ENCODE measurements around the gene ZSCAN1.

ZSCAN1 gene

DNA sequence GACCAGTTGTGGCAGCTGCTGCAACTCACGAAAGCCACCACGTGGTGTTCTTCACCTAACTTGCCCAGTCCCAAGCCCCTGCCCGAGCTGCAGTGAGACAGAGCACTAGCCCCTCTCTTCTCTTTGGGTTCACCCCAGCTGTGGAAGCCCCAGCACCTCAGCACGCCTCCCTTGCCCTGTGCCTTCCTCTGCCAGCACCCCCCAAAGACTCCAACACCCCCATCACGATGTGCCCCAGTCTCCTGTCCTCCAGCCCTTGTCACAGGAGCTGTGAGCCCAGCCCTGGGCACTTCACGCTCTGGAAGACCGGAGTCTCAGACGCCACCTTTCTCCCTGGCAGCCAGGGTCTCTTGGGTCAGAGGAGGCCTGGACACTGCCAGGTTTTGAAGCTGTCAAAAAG is 23.0 kb downstream of the ZSCAN1 start:
- no CpG with 5 or more reads among the region's 8 CpGs for WGBS (ENCODE audit: extremely low coverage, insufficient coverage, low lambda C conversion rate)
- H2BK15ac ChIP-seq (replicated peaks; ENCODE audit: low read depth) = no peak overlapping the region
- no peaks in the 10 kb centered on the region for H3K4me1 ChIP-seq (ENCODE audit: control insufficient read depth, low read depth, low read length)

DNA sequence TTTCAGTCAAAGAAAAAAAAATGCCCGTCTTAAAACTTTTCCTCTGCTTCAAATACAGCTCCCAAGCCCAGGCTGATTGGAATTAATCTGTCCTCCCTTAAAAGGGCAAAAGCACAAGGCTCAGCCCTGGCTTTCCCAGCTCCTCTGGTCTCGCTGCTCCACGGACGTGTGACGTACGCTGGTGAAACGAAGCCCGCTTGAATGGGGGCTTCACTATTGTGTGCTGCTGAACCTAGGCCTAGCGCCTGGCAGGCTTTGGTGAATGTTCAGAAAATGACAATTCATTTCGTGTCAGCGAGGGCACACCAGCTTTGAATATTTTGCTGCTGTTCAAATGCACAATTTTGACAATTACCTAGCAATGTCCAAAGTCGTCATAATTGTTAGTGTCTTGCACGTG is 24.6 kb downstream of the ZSCAN1 start:
- peak overlapping the region; percentile 5 for H4K5ac ChIP-seq (ENCODE audit: low read length)
- H3K79me1 ChIP-seq (ENCODE audit: low read length) = no peaks in the 10 kb centered on the region
- no CpG with 5 or more reads among the region's 13 CpGs for WGBS (ENCODE audit: extremely low coverage, insufficient coverage, low lambda C conversion rate)
- no peak overlapping the region for H4K8ac ChIP-seq (ENCODE audit: low read depth, low read length)
- H3K9ac ChIP-seq (ENCODE audit: low read length) = peak overlapping the region; percentile 64
- H3K4me2 ChIP-seq (ENCODE audit: low read length) = no peak overlapping the region
- no peak overlapping the region for H3K4ac ChIP-seq (ENCODE audit: low read depth, low read length)
- H3K4me1 ChIP-seq (ENCODE audit: control insufficient read depth, low read depth, low read length) = no peaks in the 10 kb centered on the region
- no peaks in the 10 kb centered on the region for H3K36me3 ChIP-seq (ENCODE audit: control insufficient read depth, insufficient read depth, low read length)
- H2BK5ac ChIP-seq (ENCODE audit: low read length) = no peak overlapping the region
- peak overlapping the region; percentile 87 for H3K56ac ChIP-seq (ENCODE audit: low read length)
- no peak overlapping the region for H3K23ac ChIP-seq (ENCODE audit: low read length)
- H2BK120ac ChIP-seq (ENCODE audit: low read depth, low read length) = no peak overlapping the region
- H3K27me3 ChIP-seq (ENCODE audit: insufficient read depth, low read length, poor library complexity) = no peaks in the 10 kb centered on the region
- DNase-seq = no peak
- H3K18ac ChIP-seq (ENCODE audit: low read length) = no peak overlapping the region
- no peaks in the 10 kb centered on the region for H3K79me2 ChIP-seq (ENCODE audit: control insufficient read depth, insufficient read depth, low read length)
- no peak overlapping the region for H2BK15ac ChIP-seq (replicated peaks; ENCODE audit: low read depth)
- H2AK5ac ChIP-seq (ENCODE audit: low read length) = no peak overlapping the region
- no peak overlapping the region for H3K27ac ChIP-seq (ENCODE audit: low read depth, low read length)
- H3K4me3 ChIP-seq (ENCODE audit: low read length) = no peak overlapping the region

More for the DNA sequence above, 23.0 kb downstream of the ZSCAN1 start:
- Histone ChIP-seq H3K18ac (ENCODE audit: low read length) (no peak overlapping the region), H3K9ac (ENCODE audit: low read length) (no peak overlapping the region), H3K56ac (ENCODE audit: low read length) (no peak overlapping the region), H3K23ac (ENCODE audit: low read length) (no peak overlapping the region), H4K5ac (ENCODE audit: low read length) (no peak overlapping the region), H4K8ac (ENCODE audit: low read depth, low read length) (no peak overlapping the region), H3K79me2 (ENCODE audit: control insufficient read depth, insufficient read depth, low read length) (no peaks in the 10 kb centered on the region), H3K27me3 (ENCODE audit: insufficient read depth, low read length, poor library complexity) (no peaks in the 10 kb centered on the region), H3K36me3 (ENCODE audit: control insufficient read depth, insufficient read depth, low read length) (no peaks in the 10 kb centered on the region), H3K27ac (ENCODE audit: low read depth, low read length) (no peak overlapping the region), H2BK5ac (ENCODE audit: low read length) (no peak overlapping the region), H3K4me3 (ENCODE audit: low read length) (no peak overlapping the region), H3K79me1 (ENCODE audit: low read length) (no peaks in the 10 kb centered on the region), H3K4ac (ENCODE audit: low read depth, low read length) (no peak overlapping the region), H2AK5ac (ENCODE audit: low read length) (no peak overlapping the region), H3K4me2 (ENCODE audit: low read length) (no peak overlapping the region), H2BK120ac (ENCODE audit: low read depth, low read length) (no peak overlapping the region)
- no peak for DNase-seq

- H4K8ac ChIP-seq (ENCODE audit: low read depth, low read length) = peak within 1 kb of the TSS; percentile 82
- no peak within 1 kb of the TSS for H3K4me3 ChIP-seq (ENCODE audit: low read length)
- peak within 1 kb of the TSS; percentile 87 for H3K56ac ChIP-seq (ENCODE audit: low read length)
- H3K23ac ChIP-seq (ENCODE audit: low read length) = no peak within 1 kb of the TSS
- H3K79me1 ChIP-seq (ENCODE audit: low read length) = no peaks in the 10 kb centered on the region
- H3K18ac ChIP-seq (ENCODE audit: low read length) = peak within 1 kb of the TSS; percentile 85
- H2BK120ac ChIP-seq (ENCODE audit: low read depth, low read length) = peak within 1 kb of the TSS; percentile 47
- H4K5ac ChIP-seq (ENCODE audit: low read length) = peak within 1 kb of the TSS; percentile 5
- H3K4me2 ChIP-seq (ENCODE audit: low read length) = peak within 1 kb of the TSS; percentile 39
- WGBS (ENCODE audit: extremely low coverage, insufficient coverage, low lambda C conversion rate) = no CpG with 5 or more reads among the region's 62 CpGs
- H2BK5ac ChIP-seq (ENCODE audit: low read length) = no peak within 1 kb of the TSS
- peak within 1 kb of the TSS; percentile 43 for H3K4ac ChIP-seq (ENCODE audit: low read depth, low read length)
- no peaks in the 10 kb centered on the region for H3K79me2 ChIP-seq (ENCODE audit: control insufficient read depth, insufficient read depth, low read length)
- peak; percentile 96 for DNase-seq
- H2BK15ac ChIP-seq (replicated peaks; ENCODE audit: low read depth) = no peak within 1 kb of the TSS
- H3K4me1 ChIP-seq (ENCODE audit: control insufficient read depth, low read depth, low read length) = no peaks in the 10 kb centered on the region
- no peak within 1 kb of the TSS for H2AK5ac ChIP-seq (ENCODE audit: low read length)
- no peaks in the 10 kb centered on the region for H3K27me3 ChIP-seq (ENCODE audit: insufficient read depth, low read length, poor library complexity)
- no peak within 1 kb of the TSS for H3K27ac ChIP-seq (ENCODE audit: low read depth, low read length)
- peak within 1 kb of the TSS; percentile 70 for H3K9ac ChIP-seq (ENCODE audit: low read length)
- no peaks in the 10 kb centered on the region for H3K36me3 ChIP-seq (ENCODE audit: control insufficient read depth, insufficient read depth, low read length)
Observed at GRCh38 chr19:58059003-58059670, 25.3 kb downstream of the ZSCAN1 start, which contains the start of gene ZNF135. Gene ZNF135, plus strand, starts transcription at chr19:58059282. Its CDS starts 721 bp downstream, at chr19:58060003.

DNA sequence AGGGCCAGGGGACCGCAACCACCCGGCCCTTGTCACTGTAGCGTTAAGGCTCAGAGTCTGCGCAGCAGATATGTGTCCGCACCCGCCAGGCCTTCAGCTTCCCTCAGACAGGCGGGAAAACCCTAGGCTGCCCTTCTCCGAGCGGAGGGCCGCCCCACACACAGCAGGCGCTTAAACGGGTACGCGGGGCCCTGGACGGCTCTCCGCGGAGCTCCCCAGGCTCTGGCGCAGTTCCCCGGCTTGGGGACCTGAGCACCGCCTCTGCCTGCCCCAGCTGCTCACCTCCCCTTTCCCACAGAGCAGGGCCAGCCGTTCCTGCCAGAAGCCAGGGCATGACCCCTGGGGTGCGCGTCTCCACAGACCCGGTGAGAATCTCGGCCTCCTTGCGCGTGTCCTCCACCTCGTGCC is 25.9 kb downstream of the ZSCAN1 start:
- Histone ChIP-seq H2AK5ac (ENCODE audit: low read length) (no peak overlapping the region), H3K4me1 (ENCODE audit: control insufficient read depth, low read depth, low read length) (no peaks in the 10 kb centered on the region), H3K9ac (ENCODE audit: low read length) (peak overlapping the region; percentile 42), H3K23ac (ENCODE audit: low read length) (no peak overlapping the region), H3K4ac (ENCODE audit: low read depth, low read length) (peak overlapping the region; percentile 43), H3K79me1 (ENCODE audit: low read length) (no peaks in the 10 kb centered on the region), H3K18ac (ENCODE audit: low read length) (peak overlapping the region; percentile 85), H3K4me3 (ENCODE audit: low read length) (no peak overlapping the region), H4K8ac (ENCODE audit: low read depth, low read length) (peak overlapping the region; percentile 82), H3K27me3 (ENCODE audit: insufficient read depth, low read length, poor library complexity) (no peaks in the 10 kb centered on the region), H3K56ac (ENCODE audit: low read length) (peak overlapping the region; percentile 74), H2BK120ac (ENCODE audit: low read depth, low read length) (no peak overlapping the region), H3K36me3 (ENCODE audit: control insufficient read depth, insufficient read depth, low read length) (no peaks in the 10 kb centered on the region), H2BK5ac (ENCODE audit: low read length) (no peak overlapping the region), H2BK15ac (replicated peaks; ENCODE audit: low read depth) (no peak overlapping the region), H3K79me2 (ENCODE audit: control insufficient read depth, insufficient read depth, low read length) (no peaks in the 10 kb centered on the region), H3K4me2 (ENCODE audit: low read length) (peak overlapping the region; percentile 1), H3K27ac (ENCODE audit: low read depth, low read length) (no peak overlapping the region), H4K5ac (ENCODE audit: low read length) (no peak overlapping the region)
- no CpG with 5 or more reads among the region's 28 CpGs for WGBS (ENCODE audit: extremely low coverage, insufficient coverage, low lambda C conversion rate)
- DNase-seq = no peak

DNA sequence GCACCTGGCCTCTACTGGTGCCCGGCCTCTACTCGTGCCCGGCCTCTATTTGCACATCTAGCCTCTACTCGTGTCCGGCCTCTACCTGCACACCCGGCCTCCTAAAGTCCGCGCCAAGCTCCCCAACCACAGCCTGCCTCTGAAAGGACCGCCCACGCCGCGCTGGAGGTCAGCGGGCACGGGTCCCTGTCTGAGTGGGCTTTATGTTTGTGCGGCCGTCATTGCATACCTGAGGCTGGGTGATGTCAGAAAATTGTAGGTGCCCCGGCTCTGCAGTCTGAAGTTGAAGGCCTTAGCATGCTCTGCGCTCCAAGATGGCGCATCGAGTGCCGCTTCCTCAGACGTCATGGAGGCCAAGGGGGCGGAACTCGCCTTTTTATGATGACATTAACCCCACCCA is 26.4 kb downstream of the ZSCAN1 start:
- Histone ChIP-seq H3K79me2 (ENCODE audit: control insufficient read depth, insufficient read depth, low read length) (no peaks in the 10 kb centered on the region), H3K4ac (ENCODE audit: low read depth, low read length) (no peak overlapping the region), H2BK15ac (replicated peaks; ENCODE audit: low read depth) (no peak overlapping the region), H4K5ac (ENCODE audit: low read length) (no peak overlapping the region), H4K8ac (ENCODE audit: low read depth, low read length) (no peak overlapping the region), H3K27me3 (ENCODE audit: insufficient read depth, low read length, poor library complexity) (no peaks in the 10 kb centered on the region), H3K4me1 (ENCODE audit: control insufficient read depth, low read depth, low read length) (no peaks in the 10 kb centered on the region), H3K27ac (ENCODE audit: low read depth, low read length) (no peak overlapping the region), H3K23ac (ENCODE audit: low read length) (no peak overlapping the region), H2BK5ac (ENCODE audit: low read length) (no peak overlapping the region), H3K9ac (ENCODE audit: low read length) (no peak overlapping the region), H3K56ac (ENCODE audit: low read length) (no peak overlapping the region), H3K36me3 (ENCODE audit: control insufficient read depth, insufficient read depth, low read length) (no peaks in the 10 kb centered on the region), H3K4me3 (ENCODE audit: low read length) (no peak overlapping the region), H3K4me2 (ENCODE audit: low read length) (no peak overlapping the region), H3K79me1 (ENCODE audit: low read length) (no peaks in the 10 kb centered on the region), H3K18ac (ENCODE audit: low read length) (no peak overlapping the region), H2AK5ac (ENCODE audit: low read length) (no peak overlapping the region), H2BK120ac (ENCODE audit: low read depth, low read length) (no peak overlapping the region)
- DNase-seq = no peak
- no CpG with 5 or more reads among the region's 24 CpGs for WGBS (ENCODE audit: extremely low coverage, insufficient coverage, low lambda C conversion rate)

GRCh38 chr19:58063712-58064111 is 29.9 kb downstream of the ZSCAN1 start:
- no peak overlapping the region for H3K18ac ChIP-seq (ENCODE audit: low read length)
- no peaks in the 10 kb centered on the region for H3K27me3 ChIP-seq (ENCODE audit: insufficient read depth, low read length, poor library complexity)
- no peak overlapping the region for H2AK5ac ChIP-seq (ENCODE audit: low read length)
- peaks cover 6% of the 10 kb centered on the region for H3K36me3 ChIP-seq (ENCODE audit: control insufficient read depth, insufficient read depth, low read length)
- H3K79me1 ChIP-seq (ENCODE audit: low read length) = no peaks in the 10 kb centered on the region
- H3K4ac ChIP-seq (ENCODE audit: low read depth, low read length) = no peak overlapping the region
- no peak overlapping the region for H2BK120ac ChIP-seq (ENCODE audit: low read depth, low read length)
- DNase-seq = no peak
- H3K56ac ChIP-seq (ENCODE audit: low read length) = no peak overlapping the region
- no peak overlapping the region for H3K9ac ChIP-seq (ENCODE audit: low read length)
- no peak overlapping the region for H4K5ac ChIP-seq (ENCODE audit: low read length)
- WGBS (ENCODE audit: extremely low coverage, insufficient coverage, low lambda C conversion rate) = no CpG with 5 or more reads among the region's 3 CpGs
- H2BK15ac ChIP-seq (replicated peaks; ENCODE audit: low read depth) = no peak overlapping the region
- no peaks in the 10 kb centered on the region for H3K79me2 ChIP-seq (ENCODE audit: control insufficient read depth, insufficient read depth, low read length)
- H3K4me3 ChIP-seq (ENCODE audit: low read length) = no peak overlapping the region
- H4K8ac ChIP-seq (ENCODE audit: low read depth, low read length) = no peak overlapping the region
- no peak overlapping the region for H3K27ac ChIP-seq (ENCODE audit: low read depth, low read length)
- no peaks in the 10 kb centered on the region for H3K4me1 ChIP-seq (ENCODE audit: control insufficient read depth, low read depth, low read length)
- no peak overlapping the region for H2BK5ac ChIP-seq (ENCODE audit: low read length)
- H3K4me2 ChIP-seq (ENCODE audit: low read length) = no peak overlapping the region
- no peak overlapping the region for H3K23ac ChIP-seq (ENCODE audit: low read length)
